Stimulated activated CD8-positive, alpha-beta memory T cell treated with anti-CD3 and anti-CD28 coated beads, Interleukin-7, amount 100 ng/mL, for 48 hours (primary cell): ENCODE data around the gene FRMD3.

ENCODE experiments used
- DNase-seq, 2 donors: peaks; one replicate each; pipeline ENCODE4 v3.0.0-alpha.2; 2020; ENCODE audit warnings: low read depth in 1 of 2; ENCODE audit errors: extremely low read depth in 1 of 2

The FRMD3 gene

DNA sequence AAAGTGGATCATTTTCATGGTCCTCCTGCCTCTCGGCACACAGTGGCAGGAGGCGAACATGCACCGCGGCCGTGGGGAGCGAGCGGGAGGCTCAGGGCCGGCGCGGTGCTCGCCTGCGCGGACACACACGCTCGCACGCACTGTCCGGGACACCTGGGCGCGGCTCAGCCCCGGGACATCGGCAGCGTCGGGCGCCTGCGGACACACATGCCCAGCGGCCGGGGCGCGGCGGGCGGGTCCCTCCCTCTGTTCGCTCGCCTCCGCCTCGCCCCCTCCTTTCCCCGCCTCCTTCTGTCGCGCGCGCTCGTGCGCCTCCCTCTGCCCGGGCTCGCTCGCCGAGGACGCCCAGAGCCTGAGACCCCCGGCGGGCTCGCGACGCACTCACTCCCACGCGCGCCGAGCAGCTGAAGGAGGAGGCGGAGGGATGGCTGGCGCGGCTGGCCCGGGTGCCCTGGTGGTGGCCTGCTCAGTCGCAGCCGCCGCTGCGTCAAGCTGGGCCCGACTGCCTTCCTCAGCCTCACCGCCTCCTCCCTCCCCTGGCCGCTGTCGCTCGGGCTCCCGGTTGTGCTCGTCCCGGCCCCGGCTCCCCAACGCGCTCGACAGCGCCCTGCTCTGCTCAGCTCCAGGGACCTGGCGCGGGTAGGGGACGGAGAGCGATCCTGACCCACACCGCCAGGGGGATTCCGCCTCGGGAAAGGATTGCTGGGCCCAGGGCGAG, at the start of gene FRMD3:
Gene FRMD3, minus strand, starts transcription at position 230 of the 718 bp plus-strand sequence. Its CDS starts 170 bp downstream, at position 60.
- DNase-seq: no peak

DNA sequence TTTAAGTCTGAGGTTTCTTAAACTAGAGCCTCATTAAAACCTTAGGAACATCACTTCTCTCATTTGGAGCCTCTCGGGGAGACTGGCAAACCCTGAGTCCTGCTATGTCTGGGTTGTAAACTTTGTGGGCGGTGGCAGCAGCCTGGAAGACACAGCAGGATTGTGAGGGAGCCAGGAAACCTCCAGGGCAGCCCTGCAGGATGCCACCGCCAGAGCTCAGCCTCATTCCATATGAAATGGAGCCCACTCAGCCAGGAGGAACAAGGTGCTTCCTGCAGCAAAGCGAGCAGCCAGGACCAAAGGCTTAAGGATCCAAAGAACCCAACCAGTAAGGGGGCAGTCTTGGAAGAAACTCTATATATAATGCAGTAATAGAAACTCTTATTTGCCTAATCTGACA, 46.8 kb upstream of the FRMD3 start:
- no peak for DNase-seq

DNA sequence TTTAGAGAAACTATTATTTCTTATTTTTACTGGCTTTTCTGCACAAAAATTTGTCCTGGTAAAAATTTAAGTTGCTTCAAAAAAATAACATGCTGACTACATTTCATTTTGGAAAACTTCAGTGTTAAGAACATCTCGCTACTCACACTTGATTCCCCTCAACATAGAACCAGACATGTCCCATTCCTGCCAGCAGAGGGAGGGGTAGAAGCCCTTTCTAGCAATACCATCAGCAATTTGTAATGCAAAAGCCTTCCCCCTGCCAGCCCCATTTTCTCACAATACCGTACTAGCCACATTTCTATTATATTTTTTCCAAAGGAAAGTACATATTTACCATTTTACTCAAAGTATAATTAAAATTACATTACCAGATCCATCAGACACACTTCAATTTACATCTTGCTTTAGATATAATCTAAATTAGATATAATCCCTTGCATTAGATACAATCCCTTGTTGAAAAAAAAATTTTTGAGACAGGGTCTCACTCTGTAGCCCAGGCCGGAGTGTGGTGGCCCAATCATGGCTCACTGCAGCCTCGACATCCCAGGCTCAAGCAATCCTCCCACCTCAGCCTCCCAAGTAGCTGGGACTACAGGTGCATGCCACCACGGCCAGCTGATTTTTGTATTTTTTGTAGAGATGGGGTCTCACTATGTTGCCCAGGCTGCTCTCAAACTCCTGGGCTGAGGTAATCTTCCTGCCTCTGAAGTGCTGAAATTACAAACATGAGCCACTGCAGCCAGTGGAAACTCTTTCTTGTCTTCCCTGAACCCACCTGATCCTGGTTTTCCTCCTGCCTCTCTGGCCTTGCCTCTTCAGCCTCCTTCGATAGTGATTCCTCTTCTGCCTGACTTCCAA, 45.2 kb upstream of the FRMD3 start:
- no peak for DNase-seq

DNA sequence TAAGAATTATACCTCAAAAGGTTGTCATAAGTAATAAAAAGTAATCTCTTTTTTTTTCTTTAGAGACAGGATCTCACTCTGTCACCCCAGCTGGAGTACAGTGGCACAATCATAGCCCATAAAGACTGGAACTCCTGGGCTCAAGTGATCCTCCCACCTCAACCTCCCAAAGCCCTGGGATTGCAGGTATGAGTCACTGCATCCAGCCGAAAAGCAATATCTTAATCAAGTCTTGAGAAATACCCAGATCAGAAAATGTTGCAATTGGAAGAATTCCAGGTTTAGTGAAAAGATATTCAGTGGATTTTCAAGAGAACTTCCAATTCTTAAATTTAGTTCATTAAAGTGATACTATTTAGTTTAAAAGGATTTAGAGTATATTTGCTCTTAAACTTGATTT, 43.8 kb upstream of the FRMD3 start:
- no peak for DNase-seq

DNA sequence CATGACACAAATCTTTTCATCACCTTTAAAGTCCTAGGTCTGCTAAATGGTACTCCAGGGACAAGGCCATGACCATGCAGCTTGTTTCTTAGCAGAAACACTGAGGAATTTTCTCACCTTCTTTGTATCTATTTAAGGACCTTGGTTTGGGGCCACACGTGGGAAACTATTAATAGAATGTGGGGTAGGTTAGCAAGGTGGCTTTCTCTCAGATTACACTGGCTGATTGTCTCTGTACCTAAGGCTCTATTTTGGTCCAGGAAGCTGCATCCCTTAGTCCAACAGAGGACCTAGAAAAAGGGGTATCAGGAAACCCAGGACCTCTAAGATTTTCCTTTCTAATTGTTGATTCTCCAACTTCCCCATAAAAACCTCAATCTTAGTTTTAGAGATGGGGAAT, 36.3 kb upstream of the FRMD3 start:
- no peak for DNase-seq

DNA sequence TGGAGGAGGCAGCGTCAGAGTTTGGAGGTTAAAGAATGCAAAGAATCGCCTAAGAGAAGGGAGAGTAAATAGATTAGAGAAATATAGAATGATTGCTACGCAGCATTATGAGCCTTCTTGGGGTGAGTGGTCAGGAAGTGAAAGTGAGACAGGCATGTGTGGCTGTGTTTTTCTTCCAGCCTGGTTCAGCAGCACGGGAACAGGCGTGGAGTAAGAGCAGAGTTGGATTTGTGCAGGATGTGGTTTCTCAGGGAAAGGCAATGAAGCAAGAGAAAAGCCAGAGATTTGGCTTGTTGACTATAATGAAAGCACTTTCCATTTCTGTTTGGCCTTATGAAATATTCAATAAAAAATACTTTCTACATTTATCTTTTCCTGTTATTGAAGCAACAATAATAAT, 34.3 kb upstream of the FRMD3 start:
- no peak for DNase-seq

DNA sequence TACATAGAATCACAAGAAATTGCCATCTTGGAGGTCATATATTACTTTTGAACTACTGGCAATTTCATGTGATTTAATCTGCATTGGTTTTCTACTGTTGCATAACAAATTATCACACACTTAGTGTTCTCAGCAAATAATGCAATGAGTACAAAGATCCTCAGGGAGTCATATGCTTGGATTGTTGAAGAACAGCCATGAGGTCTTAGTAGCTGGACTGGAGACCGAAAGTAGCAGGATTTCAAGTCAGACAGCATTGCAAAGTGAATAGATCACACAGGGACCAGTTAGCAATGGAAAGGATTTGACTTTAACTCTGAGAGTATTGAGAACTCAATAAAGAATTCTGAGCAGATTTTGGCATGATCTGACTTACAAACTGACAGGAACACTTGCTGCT, 32.2 kb upstream of the FRMD3 start:
- no peak for DNase-seq

DNA sequence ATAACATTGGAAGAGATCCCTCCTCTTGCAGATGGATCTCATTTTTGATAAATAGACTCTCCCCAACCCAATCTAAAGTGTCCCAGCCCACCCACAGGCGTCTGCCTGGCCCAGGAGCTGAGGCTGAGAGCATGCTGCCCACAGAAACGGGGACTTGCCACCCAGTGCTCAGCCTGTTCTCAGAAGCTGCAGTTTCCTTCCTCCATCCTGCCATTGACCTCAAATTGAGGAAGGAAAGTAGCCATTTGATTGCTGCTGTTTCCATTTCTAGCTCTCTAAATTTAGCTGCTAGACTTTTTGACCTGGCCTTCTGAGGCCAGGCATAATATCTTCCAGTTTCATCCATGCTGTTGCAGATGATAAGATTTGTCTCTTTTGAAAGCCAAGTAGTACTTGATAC, 31.1 kb upstream of the FRMD3 start:
- DNase-seq: no peak

DNA sequence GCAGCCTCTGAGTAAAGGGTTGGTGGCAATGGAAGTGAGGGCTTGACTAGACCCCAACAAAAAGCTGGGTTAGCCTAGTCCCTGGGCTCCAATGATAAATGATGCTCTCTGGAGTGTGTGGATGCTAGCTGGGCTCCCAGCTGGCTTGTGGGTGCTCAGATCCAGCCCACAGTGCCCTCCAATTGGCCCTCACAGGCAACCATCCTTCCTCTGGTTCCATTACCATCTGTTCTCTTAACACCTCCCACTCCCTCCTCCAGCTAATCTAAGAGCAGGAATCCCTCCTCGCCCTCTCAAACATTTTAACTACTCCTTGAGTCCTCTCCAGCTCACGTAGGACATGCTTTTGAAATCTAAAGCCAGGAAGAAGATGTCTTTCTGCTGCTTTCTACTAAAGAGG, 25.2 kb upstream of the FRMD3 start:
- DNase-seq: no peak

DNA sequence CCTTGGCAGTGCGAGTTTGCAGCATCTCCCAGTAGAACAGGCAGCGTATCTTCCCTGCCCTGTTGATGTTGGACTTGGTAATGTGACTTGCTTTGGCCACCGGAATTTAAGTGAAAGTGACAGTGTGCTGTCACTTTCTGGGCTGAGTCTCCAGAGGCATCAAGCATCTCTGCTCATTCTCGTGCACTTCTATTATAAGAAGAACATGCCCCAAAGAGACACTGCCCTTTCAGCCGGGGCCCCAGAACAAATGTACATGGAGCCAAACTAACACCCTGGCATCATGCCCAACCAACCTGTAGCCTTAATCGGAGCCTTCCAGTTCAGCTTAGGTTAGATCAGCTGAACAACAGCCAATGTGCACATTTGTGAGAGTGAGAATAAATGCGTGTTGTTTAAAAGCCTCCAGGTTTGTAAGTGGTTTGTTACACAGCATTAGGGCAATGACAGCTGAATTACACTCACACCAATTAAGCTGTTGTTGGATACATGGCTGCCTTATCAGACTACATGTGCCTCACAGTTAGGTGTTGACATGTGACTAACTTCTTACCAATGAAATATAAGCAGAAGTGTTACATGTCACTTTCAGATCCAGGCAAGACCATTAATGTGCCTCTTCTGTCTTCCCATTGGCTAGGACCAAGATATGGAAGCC, 22.1 kb upstream of the FRMD3 start:
- no peak for DNase-seq

DNA sequence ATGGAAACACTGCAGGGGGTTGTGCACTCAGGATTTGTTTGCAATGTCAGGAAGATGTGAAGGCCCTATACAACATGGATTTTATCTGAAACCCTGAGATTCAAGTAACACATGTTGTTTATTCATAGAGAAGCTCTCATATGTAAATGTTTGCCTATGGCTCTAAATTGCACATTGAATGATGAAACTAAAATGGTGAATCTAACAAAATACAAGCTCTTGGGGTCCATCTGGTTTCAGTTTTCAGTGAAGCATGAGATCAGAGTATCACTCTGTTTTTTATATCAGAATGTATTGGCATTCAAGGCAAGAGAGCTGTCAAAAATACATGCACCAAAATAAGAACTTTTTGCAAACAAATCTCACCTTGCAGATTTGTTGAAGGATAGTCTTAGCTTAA, 19.6 kb upstream of the FRMD3 start:
- DNase-seq: no peak

DNA sequence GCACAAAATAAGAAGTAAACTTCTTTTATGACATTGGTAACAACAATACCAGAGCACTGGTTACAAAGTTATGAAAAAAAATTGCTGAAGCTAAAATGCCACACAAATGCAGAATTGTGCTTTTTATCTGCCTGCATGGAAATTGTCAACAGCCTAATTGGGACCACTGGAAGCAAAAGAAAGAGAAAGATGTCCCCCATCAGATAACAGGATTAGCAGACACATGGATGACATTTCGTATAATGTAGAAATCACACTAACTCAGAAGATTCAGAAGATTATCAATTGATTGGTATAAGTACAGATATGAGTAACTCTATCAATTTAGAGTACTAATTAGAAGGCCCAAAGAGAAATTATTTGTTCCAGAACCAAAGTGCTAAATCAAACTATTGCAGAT, 19.1 kb upstream of the FRMD3 start:
- DNase-seq: no peak

DNA sequence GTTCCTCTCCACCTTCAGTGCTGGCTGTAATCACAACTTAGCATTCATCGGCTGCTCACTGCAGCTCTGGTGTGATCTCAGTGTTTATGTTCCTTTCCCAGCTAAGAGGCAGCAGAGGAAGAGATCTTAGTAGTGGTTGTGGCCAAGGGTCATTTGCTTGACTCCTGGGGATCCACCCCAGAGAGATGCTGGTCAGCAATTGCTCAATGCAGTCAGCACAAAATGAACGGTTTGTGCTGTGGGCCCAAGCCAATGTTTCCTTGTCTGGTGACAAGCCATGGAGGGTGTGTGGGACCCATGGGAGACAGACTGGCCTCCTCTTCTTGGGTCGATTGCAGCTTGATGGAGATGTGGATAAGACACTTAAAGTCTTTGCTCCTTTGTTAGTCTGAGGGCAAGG, 16.1 kb upstream of the FRMD3 start:
- DNase-seq: no peak

DNA sequence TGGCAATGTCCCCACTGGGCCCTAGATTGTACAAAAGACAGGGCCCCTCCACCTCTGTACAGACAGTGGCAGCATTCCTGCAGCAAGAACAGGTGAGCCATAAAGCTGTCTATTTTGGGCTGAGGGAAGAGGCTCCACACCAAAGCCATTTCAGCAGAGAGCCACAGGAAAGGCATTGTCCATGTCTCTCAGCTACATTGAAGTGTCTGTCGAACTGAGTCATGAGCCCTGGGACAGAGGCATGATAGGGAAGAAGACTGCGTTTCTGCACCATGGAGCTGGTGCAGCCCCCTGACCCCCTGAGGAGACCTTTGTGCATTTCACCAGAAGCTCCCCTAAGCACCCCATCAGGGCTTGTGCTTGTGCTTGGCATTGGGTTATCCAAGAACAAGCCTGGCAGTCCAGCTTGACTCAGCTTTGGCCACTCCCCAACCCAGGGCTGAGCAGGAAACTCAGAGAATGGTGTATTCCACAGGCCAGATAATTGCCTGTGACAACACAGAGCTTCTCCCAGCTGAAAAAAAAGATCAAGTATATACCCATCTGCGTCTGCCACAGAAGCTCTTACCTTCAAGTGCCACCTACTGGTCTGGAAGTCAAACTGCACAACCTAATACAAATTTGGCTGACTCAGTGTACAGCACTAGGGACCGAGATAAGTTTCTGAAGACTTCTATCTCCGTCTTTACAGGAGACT, 5.9 kb upstream of the FRMD3 start:
- no peak for DNase-seq

DNA sequence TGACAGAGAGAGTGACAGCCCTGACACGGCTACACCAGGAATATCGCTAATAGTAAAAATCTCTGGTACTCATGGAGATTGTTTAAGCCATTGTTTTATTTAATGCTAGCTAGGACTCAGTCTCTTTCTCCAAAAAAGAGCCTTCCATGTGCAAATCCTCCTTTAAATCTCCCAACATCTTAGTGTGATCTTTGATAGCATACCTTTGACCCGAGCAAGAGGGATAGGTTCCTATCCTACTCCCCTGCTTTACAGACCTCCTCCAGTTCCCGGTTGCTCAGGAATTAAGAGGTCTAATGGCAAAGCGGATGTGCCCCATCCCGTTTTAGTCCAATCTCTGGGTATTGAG, 663 bp upstream of the FRMD3 start:
- no peak for DNase-seq

DNA sequence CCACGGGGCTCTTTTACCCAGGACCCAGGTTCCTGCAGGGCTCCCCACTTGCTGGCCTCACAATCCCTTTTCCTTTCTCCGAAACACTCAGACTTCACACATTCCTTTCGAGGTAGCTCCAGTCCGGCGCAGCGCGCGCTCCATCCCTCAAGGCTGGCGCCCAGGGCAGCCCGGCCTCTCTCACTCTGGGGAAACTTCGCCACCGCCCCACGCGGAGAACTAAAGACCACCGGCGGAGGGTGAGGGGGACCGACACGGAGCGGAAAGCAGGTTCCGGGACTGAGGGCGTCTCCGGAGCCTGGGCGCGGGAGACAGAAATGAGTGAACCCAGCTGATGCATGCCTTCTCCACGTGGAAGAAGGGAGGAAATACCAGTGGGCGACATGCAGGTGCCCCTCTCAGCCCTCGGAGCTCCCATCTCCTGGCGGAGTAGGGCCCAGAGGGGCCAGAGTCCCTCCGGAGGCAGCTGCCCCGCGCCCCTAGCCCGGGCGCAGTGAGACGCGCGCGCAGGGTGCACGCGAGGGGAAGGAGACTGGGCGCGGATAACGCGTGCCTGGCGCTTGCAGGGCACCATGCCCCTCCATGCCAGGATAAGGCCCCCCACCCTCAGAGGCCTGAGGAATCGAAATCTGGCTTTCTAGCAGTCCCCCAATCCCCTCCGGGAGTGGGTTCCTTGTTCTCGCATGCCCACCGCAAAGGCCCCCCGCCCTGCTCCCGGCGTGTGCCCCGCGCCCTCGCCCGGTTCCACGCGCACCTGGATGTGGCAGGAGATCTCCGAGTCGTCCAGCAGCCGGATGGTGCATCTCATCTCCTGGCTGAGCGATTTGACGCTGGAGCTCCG, 650 bp downstream of the FRMD3 start:
- no peak for DNase-seq

DNA sequence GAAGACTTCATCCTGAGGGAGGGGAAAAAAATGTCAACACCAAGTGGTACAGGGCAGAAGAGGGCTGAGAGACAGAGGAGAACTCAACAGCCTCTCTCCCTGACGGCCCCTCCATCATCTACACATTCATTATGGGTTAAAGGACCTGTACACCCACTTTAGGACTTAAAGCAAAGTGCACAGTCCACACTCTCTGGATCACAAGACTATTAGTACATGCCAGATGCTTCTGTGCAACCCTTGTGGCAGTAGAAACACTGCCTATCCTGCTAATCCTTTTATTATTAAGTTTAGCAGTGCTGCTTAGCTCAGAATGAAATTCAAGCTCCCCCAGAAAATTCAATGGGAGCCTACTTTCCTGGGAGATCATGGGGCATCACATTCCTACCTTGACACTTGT, 1.9 kb downstream of the FRMD3 start:
- no peak for DNase-seq

DNA sequence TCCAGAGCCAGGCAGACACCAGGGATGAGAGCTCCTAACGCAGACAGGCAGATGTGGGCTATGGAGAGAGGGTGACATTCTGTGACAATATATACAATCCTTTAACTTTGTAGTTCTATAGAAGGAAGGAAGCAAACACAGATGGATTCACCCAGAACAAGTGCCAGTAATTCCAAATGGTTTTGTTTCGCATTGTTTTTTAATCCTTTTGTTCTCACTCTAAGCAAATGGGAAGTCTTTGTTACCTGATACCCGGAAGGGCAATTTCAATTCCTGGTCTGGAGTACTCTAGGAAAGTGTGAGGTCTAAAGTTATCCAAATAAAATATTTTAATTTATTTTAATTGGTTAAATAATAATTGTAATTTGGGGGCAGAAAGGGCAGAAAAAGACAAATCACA, 2.5 kb downstream of the FRMD3 start:
- DNase-seq: no peak

DNA sequence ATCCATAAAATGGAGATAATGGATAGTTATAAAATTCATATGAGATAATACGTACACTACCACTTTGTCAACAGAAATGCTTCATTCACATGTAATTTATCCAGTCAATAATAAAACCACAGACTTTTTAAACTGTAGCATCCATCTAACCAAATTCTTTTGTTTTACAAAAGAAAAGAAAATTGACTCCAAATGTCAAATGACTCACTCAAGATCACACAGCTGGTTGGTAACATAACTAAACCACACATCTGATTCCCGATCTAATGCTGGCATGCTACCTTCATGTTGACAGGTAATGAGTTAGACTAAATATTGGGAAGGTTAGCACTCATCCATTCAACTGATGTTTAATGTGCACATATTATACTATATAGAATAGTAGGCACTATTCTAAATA, 4.9 kb downstream of the FRMD3 start:
- no peak for DNase-seq

DNA sequence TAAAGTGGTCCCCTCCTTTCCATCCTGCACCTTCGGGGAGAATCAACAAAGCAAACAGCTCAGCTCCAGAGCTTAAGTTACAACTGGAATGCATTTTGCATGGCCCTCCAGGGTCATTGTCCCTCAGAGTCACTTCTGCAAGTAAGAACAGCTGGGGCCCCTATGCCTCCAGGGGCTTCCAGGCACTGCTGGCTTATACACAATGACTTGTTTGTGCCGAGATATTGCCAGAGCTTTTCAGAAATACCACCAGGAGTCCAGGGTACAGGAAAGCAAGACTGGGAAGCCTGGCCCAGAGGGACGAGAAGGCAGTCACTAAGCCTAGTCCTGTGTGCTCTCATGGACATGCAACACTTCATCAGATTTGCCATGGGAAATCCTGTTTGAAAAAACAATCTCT, 11.3 kb downstream of the FRMD3 start:
- DNase-seq: no peak

DNA sequence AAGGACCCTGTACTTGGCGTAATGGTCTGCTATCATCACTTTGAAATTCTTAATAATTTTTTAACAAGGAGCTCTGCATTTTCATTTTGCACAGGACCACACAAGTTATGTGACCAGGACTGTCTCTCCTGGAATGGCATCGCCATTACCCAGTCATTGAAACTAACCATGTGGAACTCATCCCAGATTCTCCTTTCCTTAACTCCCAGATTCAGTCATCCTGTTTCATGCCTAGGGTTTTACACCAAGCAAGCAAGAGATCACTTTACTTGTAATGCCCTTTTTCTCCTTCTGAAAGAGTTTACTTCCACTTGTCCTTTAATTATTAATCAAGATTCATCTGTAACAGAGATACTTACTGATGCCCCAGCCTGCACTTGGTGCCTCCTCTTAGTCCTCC, 12.0 kb downstream of the FRMD3 start:
- no peak for DNase-seq
